B cell (primary cell): ENCODE data around the gene RGS14. TPM values are rescaled to one million over a fixed set of nuclear protein-coding genes. Genes with fewer than 3 reads are reported as not detected.

Experiments used
- ATAC-seq: fragments of 200-7000 bp; cut with Tn5 transposase; one replicate; pipeline ENCODE4 v1.10.0; 2021; ENCODE audit warnings: low read depth, mild to moderate bottlenecking, moderate number of reproducible peaks, moderate library complexity
- CTCF ChIA-PET: fragments of 350-600 bp; sonication (Branson Sonifier 250); formaldehyde crosslinking; loops from one replicate; lab custom pipeline; 2021; ENCODE audit warnings: antibody characterized with exemption, inconsistent platforms; lab: Charles Lee
- POLR2A ChIA-PET: fragments of 350-600 bp; sonication (Branson Sonifier 250); formaldehyde crosslinking; loops from one replicate; lab custom pipeline; 2021; ENCODE audit warnings: antibody characterized with exemption; lab: Charles Lee
- DNase-seq: peaks from one replicate; pipeline ENCODE4 v3.0.0; 2013
- H2AFZ ChIP-seq: 2 replicates; pipeline ENCODE4 v1.6.1; 2012; ENCODE audit warnings: mild to moderate bottlenecking, low read depth, low read length; ENCODE audit not compliant: insufficient read depth, poor library complexity, severe bottlenecking
- H3K27ac ChIP-seq, 2 donors: 1 replicate in 1 of 2; 2 replicates in 1 of 2; pipeline ENCODE4 v1.5.1; 2012 to 2013; ENCODE audit warnings: low read length in 2 of 2, mild to moderate bottlenecking in 2 of 2, moderate library complexity in 1 of 2
- H3K27me3 ChIP-seq, 4 experiments: fragments of 200-600 bp in 1 of 4; sonication (generic) in 1 of 4; replicated peaks in 1 of 4; 1 replicate in 2 of 4; 2 replicates in 2 of 4; pipeline versions ENCODE4 v1.6.1 to v1.7.0; 2013 to 2016; ENCODE audit warnings: low read length in 3 of 4, mild to moderate bottlenecking in 2 of 4, mixed read lengths in 1 of 4, moderate library complexity in 1 of 4; ENCODE audit not compliant: insufficient read depth in 4 of 4, control insufficient read depth in 3 of 4; ENCODE audit errors: control extremely low read depth in 1 of 4
- H3K36me3 ChIP-seq, 2 experiments: replicated peaks in 1 of 2; 1 replicate in 1 of 2; 2 replicates in 1 of 2; pipeline versions ENCODE4 v1.6.1 to v1.7.1; 2013; ENCODE audit warnings: low read length in 1 of 2; ENCODE audit not compliant: insufficient read depth in 2 of 2, control insufficient read depth in 1 of 2; ENCODE audit errors: control extremely low read depth in 1 of 2, extremely low read depth in 1 of 2
- H3K4me1 ChIP-seq, 2 donors: fragments of 200-600 bp in 1 of 2; sonication (generic) in 1 of 2; 1 replicate in 1 of 2; 2 replicates in 1 of 2; pipeline versions ENCODE4 v1.5.1 to v1.6.1; 2013 to 2017; ENCODE audit warnings: low read length in 2 of 2; ENCODE audit not compliant: control insufficient read depth in 2 of 2, insufficient read depth in 2 of 2
- H3K4me2 ChIP-seq: replicated peaks from 2 replicates; pipeline ENCODE3; 2012; ENCODE audit warnings: mild to moderate bottlenecking, low read depth, low read length; ENCODE audit not compliant: poor library complexity, severe bottlenecking
- H3K4me3 ChIP-seq, 5 experiments: fragments of 200-600 bp in 1 of 5; sonication (generic) in 1 of 5; 1 replicate in 3 of 5; 2 replicates in 2 of 5; pipeline versions ENCODE4 v1.5.1 to v1.7.0; 2011 to 2016; ENCODE audit warnings: low read length in 4 of 5, mild to moderate bottlenecking in 4 of 5, low read depth in 2 of 5, control low read depth in 1 of 5, moderate library complexity in 1 of 5; ENCODE audit not compliant: insufficient read depth in 1 of 5; ENCODE audit errors: control extremely low read depth in 1 of 5, extremely low read depth in 1 of 5
- H3K79me2 ChIP-seq: fragments of 200-600 bp; sonication (generic); one replicate; pipeline ENCODE4 v1.6.0; 2016; ENCODE audit warnings: low read length; ENCODE audit not compliant: control insufficient read depth, insufficient read depth
- H3K9ac ChIP-seq: fragments of 200-600 bp; sonication (generic); 2 replicates; pipeline ENCODE4 v1.6.1; 2017; ENCODE audit warnings: mild to moderate bottlenecking, low read length, moderate library complexity
- H3K9me3 ChIP-seq, 3 donors: one replicate each; pipeline versions ENCODE4 v1.6.1 to v1.7.1; 2013; ENCODE audit warnings: low read length in 2 of 3; ENCODE audit not compliant: control insufficient read depth in 2 of 3, insufficient read depth in 1 of 3; ENCODE audit errors: control extremely low read depth in 1 of 3
- H4K20me1 ChIP-seq: 2 replicates; pipeline ENCODE4 v1.6.0; 2012; ENCODE audit warnings: mild to moderate bottlenecking, low read length; ENCODE audit not compliant: insufficient read depth, control insufficient read depth, poor library complexity, severe bottlenecking
- H3K27ac Mint-ChIP-seq: one replicate; pipeline ENCODE4 v1.8.0; 2021; ENCODE audit warnings: mixed read lengths
- H3K27me3 Mint-ChIP-seq: one replicate; pipeline ENCODE4 v1.8.0; 2021; ENCODE audit warnings: mixed read lengths
- H3K4me1 Mint-ChIP-seq: one replicate; pipeline ENCODE4 v1.8.0; 2021; ENCODE audit warnings: mixed read lengths
- H3K4me3 Mint-ChIP-seq: one replicate; pipeline ENCODE4 v1.8.0; 2021; ENCODE audit warnings: mixed read lengths
- H3K9me3 Mint-ChIP-seq: one replicate; pipeline ENCODE4 v1.8.0; 2022; ENCODE audit warnings: mixed read lengths; ENCODE audit not compliant: insufficient read depth
- EZH2 ChIP-seq: IDR thresholded peaks from 2 replicates; pipeline ENCODE4 v1.6.1; 2012; ENCODE audit warnings: borderline replicate concordance, low read depth, mild to moderate bottlenecking, moderate library complexity, low read length; ENCODE audit not compliant: insufficient read depth, poor library complexity, severe bottlenecking
- WGBS: methylation state at CpG from one replicate; pipeline ENCODE4 v1.1.5; 2013; ENCODE audit warnings: missing lambda C conversion rate; ENCODE audit not compliant: insufficient coverage; 5-methylcytosine and 5-hydroxymethylcytosine counted together
- intact Hi-C: fragments of 100-400 bp; cut with micrococcal nuclease; formaldehyde crosslinking; loops from one replicate; pipeline ENCODE4 v1.10.0; 2022
- polyA plus RNA-seq: library from polyadenylated mRNA; depleted of rRNA; stranded (reverse); fragments of >200 nt; gene quantifications from 2 replicates; pipeline ENCODE4 v1.2.3, GENCODE V29; 2012
- total RNA-seq, 2 donors: library from RNA; stranded (reverse); fragments of 120-200 nt in 1 of 2; gene quantifications; 1 replicate in 1 of 2; 2 replicates in 1 of 2; pipeline versions ENCODE4 v1.2.3 to v1.2.4, GENCODE V29; 2013 to 2022
- TF ChIP-seq, protein P1 (sequence below): fragments of 200-600 bp; IDR thresholded peaks from one replicate; pipeline ENCODE4 v1.8.0; 2022; ENCODE audit warnings: antibody characterized with exemption, mild to moderate bottlenecking

RGS14 gene
- total and polyA plus RNA-seq, 2 donors (not counting 1 experiment from before 2014, with no cell fraction given), result 85.8 to 184 TPM

DNA sequence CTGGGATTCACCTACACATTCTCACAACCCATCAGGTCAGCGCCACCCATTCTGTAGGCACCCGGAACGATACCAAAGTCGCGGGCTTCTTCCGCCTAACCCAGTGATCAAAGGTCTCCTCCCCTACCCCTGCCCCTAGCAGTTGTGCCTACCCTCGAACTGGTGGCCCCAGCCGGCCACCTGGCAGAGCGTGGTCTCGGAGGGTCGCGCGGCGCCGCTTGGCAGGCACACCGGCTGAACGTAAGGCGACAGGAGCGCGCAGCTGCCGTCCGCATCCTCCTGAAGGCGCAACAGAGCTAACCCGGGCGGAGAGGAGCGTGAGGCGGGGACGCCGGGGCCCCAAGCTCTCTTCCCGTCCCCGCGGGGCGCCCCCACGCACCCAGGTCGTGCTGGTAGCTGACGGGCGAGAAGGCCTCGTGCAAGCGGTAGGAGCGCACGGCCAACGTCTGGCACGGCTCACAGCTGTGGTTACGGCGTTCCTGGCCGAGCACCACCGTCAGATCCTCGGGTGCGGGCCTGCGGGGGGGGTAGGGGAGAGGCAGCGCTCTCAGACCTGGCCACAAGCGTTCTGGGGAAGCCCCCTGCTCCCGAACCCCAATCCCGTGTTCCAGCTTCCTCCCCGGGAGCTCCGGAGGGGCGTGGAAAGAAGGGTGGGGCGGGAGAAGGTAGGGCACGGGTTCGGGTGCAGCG lies 45.5 kb downstream of the RGS14 start:
- Mint-ChIP-seq H3K27ac (peak overlapping the region; percentile 32), H3K9me3 (no peaks in the 10 kb centered on the region), H3K4me3 (peak overlapping the region; percentile 84), H3K4me1 (peaks cover 39% of the 10 kb centered on the region), H3K27me3 (peaks cover 14% of the 10 kb centered on the region)
- POLR2A ChIA-PET, result interaction anchor here (0.6 to 5.6 kb wide), 9 partner anchors 23 to 332 kb away, joined by 3 to 87 read pairs (median 14); partner anchors contain the start of gene GRK6
- no peak overlapping the region for H3K27ac ChIP-seq
- H3K79me2 ChIP-seq, result no peaks in the 10 kb centered on the region
- H3K9ac ChIP-seq, result peak overlapping the region; percentile 66
- CTCF ChIA-PET, result interaction anchor here (0.9 to 12.7 kb wide), 31 partner anchors 10 to 289 kb away, joined by 3 to 628 read pairs (median 6); partner anchors contain the start of genes DDX41, DOK3, GRK6 and PDLIM7
- H2AFZ ChIP-seq, result peak overlapping the region; percentile 77
- DNase-seq (peak; percentile 77), ATAC-seq (peak; percentile 5)
- peak overlapping the region; percentile 96 for H3K4me2 ChIP-seq
- peaks cover 38 to 50% of the 10 kb centered on the region in 2 donors for H3K4me1 ChIP-seq
- peaks cover 0 to 19% (median 0%) of the 10 kb centered on the region in 3 donors for H3K9me3 ChIP-seq
- H3K36me3 ChIP-seq, result no peaks in the 10 kb centered on the region
- intact Hi-C loops, result loop anchor here (1.0 to 10.0 kb wide), 3 partner anchors 13 to 288 kb away; partner anchors contain the start of gene B4GALT7
- WGBS, result 2% methylated on average over 60 of the region's 61 CpGs
- TF ChIP-seq, protein P1, sequence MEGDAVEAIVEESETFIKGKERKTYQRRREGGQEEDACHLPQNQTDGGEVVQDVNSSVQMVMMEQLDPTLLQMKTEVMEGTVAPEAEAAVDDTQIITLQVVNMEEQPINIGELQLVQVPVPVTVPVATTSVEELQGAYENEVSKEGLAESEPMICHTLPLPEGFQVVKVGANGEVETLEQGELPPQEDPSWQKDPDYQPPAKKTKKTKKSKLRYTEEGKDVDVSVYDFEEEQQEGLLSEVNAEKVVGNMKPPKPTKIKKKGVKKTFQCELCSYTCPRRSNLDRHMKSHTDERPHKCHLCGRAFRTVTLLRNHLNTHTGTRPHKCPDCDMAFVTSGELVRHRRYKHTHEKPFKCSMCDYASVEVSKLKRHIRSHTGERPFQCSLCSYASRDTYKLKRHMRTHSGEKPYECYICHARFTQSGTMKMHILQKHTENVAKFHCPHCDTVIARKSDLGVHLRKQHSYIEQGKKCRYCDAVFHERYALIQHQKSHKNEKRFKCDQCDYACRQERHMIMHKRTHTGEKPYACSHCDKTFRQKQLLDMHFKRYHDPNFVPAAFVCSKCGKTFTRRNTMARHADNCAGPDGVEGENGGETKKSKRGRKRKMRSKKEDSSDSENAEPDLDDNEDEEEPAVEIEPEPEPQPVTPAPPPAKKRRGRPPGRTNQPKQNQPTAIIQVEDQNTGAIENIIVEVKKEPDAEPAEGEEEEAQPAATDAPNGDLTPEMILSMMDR, result no peak
- no peak for TF ChIP-seq EZH2
- H3K27me3 ChIP-seq, result peaks cover 0 to 40% (median 9%) of the 10 kb centered on the region in 4 experiments
- H4K20me1 ChIP-seq, result no peaks in the 10 kb centered on the region
- H3K4me3 ChIP-seq, result peak overlapping the region; percentile 19 to 68 (median 61)
